B cell (primary cell): ENCODE measurements around the gene WSB2.

ENCODE experiments used
- CTCF ChIP-seq: fragments of 200-600 bp; IDR thresholded peaks from one replicate; pipeline ENCODE4 v1.8.0; 2022; ENCODE audit warnings: antibody characterized with exemption, mild to moderate bottlenecking
- EZH2 ChIP-seq: IDR thresholded peaks from 2 replicates; pipeline ENCODE4 v1.6.1; 2012; ENCODE audit warnings: borderline replicate concordance, low read depth, mild to moderate bottlenecking, moderate library complexity, low read length; ENCODE audit not compliant: insufficient read depth, poor library complexity, severe bottlenecking

GRCh38 chr12:118017926-118018325 lies 43.1 kb downstream of the WSB2 start:
- TF ChIP-seq CTCF, result no peak
- no peak for TF ChIP-seq EZH2
